HepG2 (cell line): ENCODE data around the gene CNR1. TPM values are rescaled to one million over a fixed set of nuclear protein-coding genes. Genes with fewer than 3 reads are reported as not detected.

Experiments
- ATAC-seq: fragments of 200-7000 bp; cut with Tn5 transposase; 3 replicates; pipeline ENCODE4 v1.9.1; 2020; ENCODE audit warnings: mild to moderate bottlenecking, moderate library complexity
- BruUV-seq: library from RNA; stranded (reverse); fragments of 400-500 nt; replicated peaks from 2 replicates; lab custom pipeline; 2021; lab: Mats Ljungman, UMichigan
- CTCF ChIA-PET: fragments of 300-600 bp; formaldehyde crosslinking; extraction: SDS; loops from one replicate; lab custom pipeline; 2021; ENCODE audit warnings: low total read pairs, inconsistent platforms, low intra/inter-chr PET ratio; lab: Yijun Ruan, JAX
- POLR2A ChIA-PET: fragments of 350-600 bp; sonication (Branson Sonifier 250); formaldehyde crosslinking; loops from one replicate; lab custom pipeline; 2020; ENCODE audit warnings: antibody characterized with exemption, inconsistent platforms; lab: Yijun Ruan, JAX
- DNase-seq: peaks from one replicate; pipeline ENCODE4 v3.0.0-alpha.2; 2015; ENCODE audit warnings: low spot score
- FAIRE-seq: peaks from 3 replicates; lab custom pipeline; 2011; peaks lifted over from hg19 to GRCh38; lab: Jason Lieb, UNC
- H2AFZ ChIP-seq: one replicate; pipeline ENCODE4 v1.6.1; 2011; ENCODE audit warnings: low read length, inconsistent platforms
- H3K27ac ChIP-seq: fragments of 300-600 bp; 3 replicates; pipeline ENCODE4 v1.8.0; 2011; ENCODE audit warnings: mixed run types, mild to moderate bottlenecking, mixed read lengths, low read length, inconsistent platforms; ENCODE audit not compliant: insufficient read depth; ENCODE audit errors: extremely low read length
- H3K27me3 ChIP-seq, 2 experiments: fragments of 200-600 bp in 1 of 2; 2 replicates in 1 of 2; 3 replicates in 1 of 2; pipeline versions ENCODE4 v1.6.0 to v1.8.0; 2011; ENCODE audit warnings: low read length in 2 of 2, mild to moderate bottlenecking in 2 of 2, moderate library complexity in 2 of 2, inconsistent platforms in 1 of 2; ENCODE audit not compliant: insufficient read depth in 2 of 2, control insufficient read depth in 1 of 2
- H3K36me3 ChIP-seq, 2 experiments: fragments of 200-600 bp in 1 of 2; replicated peaks in 1 of 2; 2 replicates in 1 of 2; 3 replicates in 1 of 2; pipeline versions ENCODE4 v1.5.1 to v1.8.0; 2011; ENCODE audit warnings: low read length in 2 of 2, inconsistent platforms in 1 of 2; ENCODE audit not compliant: insufficient read depth in 2 of 2, control insufficient read depth in 1 of 2
- H3K4me1 ChIP-seq: 2 replicates; pipeline ENCODE4 v1.5.1; 2012; ENCODE audit warnings: low read length, inconsistent platforms; ENCODE audit not compliant: insufficient read depth
- H3K4me2 ChIP-seq: 2 replicates; pipeline ENCODE4 v1.6.0; 2011; ENCODE audit warnings: low read depth, low read length, inconsistent platforms
- H3K4me3 ChIP-seq, 3 experiments: fragments of 200-600 bp in 1 of 3; sonication (generic), shearing (Covaris generic) in 1 of 3; replicated peaks in 1 of 3; 2 replicates each; pipeline ENCODE4 v1.5.1; 2011 to 2016; ENCODE audit warnings: low read length in 3 of 3, inconsistent platforms in 2 of 3, low read depth in 2 of 3, mild to moderate bottlenecking in 2 of 3, control low read depth in 1 of 3, mixed read lengths in 1 of 3; ENCODE audit not compliant: insufficient read depth in 1 of 3
- H3K79me2 ChIP-seq: one replicate; pipeline ENCODE4 v1.6.1; 2011; ENCODE audit warnings: low read length, inconsistent platforms; ENCODE audit not compliant: insufficient read depth
- H3K9ac ChIP-seq: 2 replicates; pipeline ENCODE4 v1.6.0; 2011; ENCODE audit warnings: mild to moderate bottlenecking, low read depth, low read length, inconsistent platforms; ENCODE audit not compliant: insufficient read depth
- H3K9me3 ChIP-seq: 2 replicates; pipeline ENCODE4 v1.5.1; 2012; ENCODE audit warnings: mild to moderate bottlenecking, low read length
- H4K20me1 ChIP-seq: 2 replicates; pipeline ENCODE4 v1.6.0; 2011; ENCODE audit warnings: inconsistent platforms, mild to moderate bottlenecking, low read length, moderate library complexity; ENCODE audit not compliant: insufficient read depth
- ARHGAP35 ChIP-seq: sonication (generic); formaldehyde crosslinking; IDR thresholded peaks from 2 replicates; pipeline ENCODE4 v1.9.0; 2022; ENCODE audit warnings: mild to moderate bottlenecking, inconsistent platforms, moderate library complexity, missing genetic modification reagents, borderline replicate concordance
- BCL3 ChIP-seq: sonication (generic); formaldehyde crosslinking; IDR thresholded peaks from 2 replicates; pipeline ENCODE4 v1.5.1; 2020; ENCODE audit warnings: mild to moderate bottlenecking, missing genetic modification reagents, moderate library complexity
- BCLAF1 ChIP-seq: fragments of 450-650 bp; IDR thresholded peaks from 2 replicates; pipeline ENCODE4 v1.6.1; 2017; ENCODE audit warnings: mild to moderate bottlenecking
- BORCS8-MEF2B ChIP-seq: sonication (generic); formaldehyde crosslinking; IDR thresholded peaks from 2 replicates; pipeline ENCODE4 v1.8.0; 2022; ENCODE audit warnings: mild to moderate bottlenecking, missing genetic modification reagents
- CHD4 ChIP-seq: fragments of 200-600 bp; sonication (generic); IDR thresholded peaks from 2 replicates; pipeline ENCODE4 v1.7.0; 2017; ENCODE audit warnings: mild to moderate bottlenecking, low read length, borderline replicate concordance
- EEA1 ChIP-seq: sonication (generic); formaldehyde crosslinking; IDR thresholded peaks from 2 replicates; pipeline ENCODE4 v1.5.1; 2020; ENCODE audit warnings: mild to moderate bottlenecking, missing genetic modification reagents, borderline replicate concordance
- HMG20A ChIP-seq: IDR thresholded peaks from 2 replicates; pipeline ENCODE4 v1.6.1; 2016; ENCODE audit warnings: borderline replicate concordance
- MXD4 ChIP-seq: IDR thresholded peaks from 2 replicates; pipeline ENCODE4 v1.6.1; 2016; ENCODE audit warnings: mild to moderate bottlenecking, missing biosample characterization, missing genetic modification reagents
- PAWR ChIP-seq: sonication (generic); formaldehyde crosslinking; IDR thresholded peaks from 2 replicates; pipeline ENCODE4 v1.4.0; 2020; ENCODE audit warnings: missing genetic modification reagents, mild to moderate bottlenecking, borderline replicate concordance
- RAD51 ChIP-seq: fragments of 450-650 bp; IDR thresholded peaks from 2 replicates; pipeline ENCODE4 v1.6.1; 2016; ENCODE audit warnings: borderline replicate concordance
- RFX5 ChIP-seq: IDR thresholded peaks from 2 replicates; pipeline ENCODE4 v1.6.1; 2011; ENCODE audit warnings: low read depth, low read length, improper control_type of control experiment
- SMARCC2 ChIP-seq: fragments of 450-650 bp; IDR thresholded peaks from 2 replicates; pipeline ENCODE4 v1.6.1; 2017; ENCODE audit warnings: antibody characterized with exemption, mild to moderate bottlenecking
- ZBTB7A ChIP-seq: sonication (generic); formaldehyde crosslinking; IDR thresholded peaks from 2 replicates; pipeline ENCODE4 v1.8.0; 2022; ENCODE audit warnings: mild to moderate bottlenecking, missing genetic modification reagents
- ZC3H4 ChIP-seq: sonication (generic); formaldehyde crosslinking; IDR thresholded peaks from 2 replicates; pipeline ENCODE4 v1.4.0; 2020; ENCODE audit warnings: missing genetic modification reagents, borderline replicate concordance
- ZNF543 ChIP-seq: sonication (generic); formaldehyde crosslinking; IDR thresholded peaks from 2 replicates; pipeline ENCODE4 v1.4.0; 2020; ENCODE audit warnings: mild to moderate bottlenecking, missing genetic modification reagents
- ZNF556 ChIP-seq: sonication (generic); formaldehyde crosslinking; IDR thresholded peaks from 2 replicates; pipeline ENCODE4 v1.4.0; 2020; ENCODE audit warnings: mild to moderate bottlenecking, missing genetic modification reagents, borderline replicate concordance
- ZNF691 ChIP-seq: sonication (generic); formaldehyde crosslinking; IDR thresholded peaks from 2 replicates; pipeline ENCODE4 v1.4.0; 2020; ENCODE audit warnings: missing genetic modification reagents, low read depth, mild to moderate bottlenecking, borderline replicate concordance
- WGBS: methylation state at CpG from one replicate; pipeline ENCODE4 v1.1.6; 2017; ENCODE audit warnings: low lambda C conversion rate; 5-methylcytosine and 5-hydroxymethylcytosine counted together
- in situ Hi-C: cut with HindIII; loops from 2 replicates; pipeline ENCODE4 v1.10.0; 2017; ENCODE audit warnings: low pct_unique_long_range_greater_than_20kb; ENCODE audit not compliant: extremely low pct_ligation_motif_present
- intact Hi-C: fragments of 100-400 bp; cut with micrococcal nuclease; formaldehyde crosslinking; loops from one replicate; pipeline ENCODE4 v1.10.0; 2022; ENCODE audit not compliant: unreplicated experiment
- polyA plus RNA-seq, 8 experiments: library from polyadenylated mRNA; depleted of rRNA in 3 of 8; stranded (reverse) in 7 of 8; unstranded in 1 of 8; fragments of >200 nt; fragmentation: Illumina TruSeq in 4 of 8; extraction: Trizol in 4 of 8; gene quantifications; 2 replicates each; pipeline versions ENCODE4 v1.2.1 to v1.2.3, GENCODE V29; 2011 to 2016; ENCODE audit warnings: low read depth in 4 of 8, missing spikeins in 1 of 8, mixed read lengths in 1 of 8; ENCODE audit not compliant: insufficient read depth in 1 of 8
- total RNA-seq, 5 experiments: library from RNA; depleted of rRNA; stranded (reverse); fragments of >200 nt; fragmentation: Illumina TruSeq; extraction: Trizol; gene quantifications; 2 replicates each; pipeline ENCODE4 v1.2.3, GENCODE V29; 2016; ENCODE audit warnings: low read depth in 1 of 5
- TF ChIP-seq, protein P1 (sequence below): sonication (generic); formaldehyde crosslinking; IDR thresholded peaks from 2 replicates; pipeline ENCODE4 v1.8.1; 2023; ENCODE audit warnings: mild to moderate bottlenecking, moderate library complexity, missing genetic modification reagents

Gene CNR1
- total and polyA plus RNA-seq, 2 of the 13 experiments (the other 11 are each of a cell fraction or from before 2014, with no cell fraction given), result not detected

GRCh38 chr6:88171312-88171711, 5.2 kb upstream of the CNR1 start:
- Histone ChIP-seq H3K27ac (no peak overlapping the region), H3K9ac (no peak overlapping the region), H3K4me2 (no peak overlapping the region), H3K4me1 (no peaks in the 10 kb centered on the region), H3K79me2 (no peaks in the 10 kb centered on the region), H3K36me3 (no peaks in the 10 kb centered on the region), H2AFZ (no peak overlapping the region), H4K20me1 (no peaks in the 10 kb centered on the region), H3K27me3 (peaks cover 10 to 40% of the 10 kb centered on the region in 2 experiments), H3K9me3 (no peaks in the 10 kb centered on the region), H3K4me3 (no peak overlapping the region)
- FAIRE-seq (no peak), DNase-seq (no peak), ATAC-seq (no peak)
- 6% methylated on average over 2 of the region's 2 CpGs for WGBS
- POLR2A ChIA-PET, result no interaction called here
- intact Hi-C loops, result no loop called here
- in situ Hi-C loops, result no loop called here
- CTCF ChIA-PET, result no interaction called here
- BruUV-seq, result no TSS peak
- TF ChIP-seq ZNF691 (CRISPR knock-in tag), result no peak
- TF ChIP-seq, protein P1, sequence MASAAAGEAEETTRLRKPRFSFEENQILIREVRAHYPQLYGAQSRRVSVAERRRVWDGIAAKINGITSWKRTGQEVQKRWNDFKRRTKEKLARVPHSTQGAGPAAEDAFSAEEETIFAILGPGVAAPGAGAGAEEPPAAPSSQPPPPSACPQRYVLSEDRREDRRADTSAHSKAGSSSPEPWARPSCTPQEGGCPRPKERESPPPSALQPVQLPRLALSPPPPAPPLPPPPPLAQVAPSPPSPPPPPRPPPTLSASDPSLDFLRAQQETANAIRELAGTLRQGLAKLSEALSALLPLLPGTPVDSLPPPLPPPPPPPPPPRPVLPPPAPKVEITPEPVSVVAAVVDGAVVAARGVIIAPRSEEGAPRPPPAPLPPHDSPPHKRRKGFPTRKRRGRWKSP (CRISPR knock-in tag), result no peak
- no peak for TF ChIP-seq PAWR (CRISPR knock-in tag)
- no peak for TF ChIP-seq BCL3
- no peak for TF ChIP-seq EEA1 (CRISPR knock-in tag)
- TF ChIP-seq BORCS8-MEF2B (CRISPR knock-in tag), result no peak
- no peak for TF ChIP-seq SMARCC2
- TF ChIP-seq MXD4 (CRISPR knock-in tag), result no peak
- TF ChIP-seq HMG20A (CRISPR knock-in tag), result no peak
- TF ChIP-seq ZNF556 (CRISPR knock-in tag), result no peak
- TF ChIP-seq RFX5, result no peak
- no peak for TF ChIP-seq BCLAF1
- TF ChIP-seq RAD51, result no peak
- no peak for TF ChIP-seq ARHGAP35 (CRISPR knock-in tag)
- no peak for TF ChIP-seq ZBTB7A (CRISPR knock-in tag)
- no peak for TF ChIP-seq ZC3H4
- TF ChIP-seq CHD4, result no peak
- no peak for TF ChIP-seq ZNF543 (CRISPR knock-in tag)
